Activated naive CD8-positive, alpha-beta T cell treated with anti-CD3 and anti-CD28 coated beads for 36 hours (primary cell): ENCODE measurements around the gene RC3H1. TPM values are rescaled to one million over a fixed set of nuclear protein-coding genes. Genes with fewer than 3 reads are reported as not detected.

Source experiments
- DNase-seq: peaks from one replicate; pipeline ENCODE4 v3.0.0; 2021
- H3K27ac Mint-ChIP-seq: one replicate; pipeline ENCODE4 v1.8.0; 2022; ENCODE audit warnings: mild to moderate bottlenecking, moderate library complexity, mixed read lengths
- H3K27me3 Mint-ChIP-seq: one replicate; pipeline ENCODE4 v1.8.0; 2022; ENCODE audit warnings: mild to moderate bottlenecking, mixed read lengths
- H3K36me3 Mint-ChIP-seq: one replicate; pipeline ENCODE4 v1.8.0; 2021; ENCODE audit warnings: mild to moderate bottlenecking, mixed read lengths
- H3K4me1 Mint-ChIP-seq: one replicate; pipeline ENCODE4 v1.8.0; 2021; ENCODE audit warnings: mixed read lengths
- H3K4me3 Mint-ChIP-seq: one replicate; pipeline ENCODE4 v1.8.0; 2022; ENCODE audit warnings: mild to moderate bottlenecking, moderate library complexity, mixed read lengths
- H3K9me3 Mint-ChIP-seq: one replicate; pipeline ENCODE4 v1.8.0; 2022; ENCODE audit warnings: mixed read lengths
- total RNA-seq, 2 experiments: library from RNA; stranded (reverse); gene quantifications; one replicate each; pipeline ENCODE4 v1.2.3, GENCODE V29; 2021

The RC3H1 gene
- total RNA-seq, 2 experiments from 2014 or later, result 30.4 to 34.3 TPM

DNA sequence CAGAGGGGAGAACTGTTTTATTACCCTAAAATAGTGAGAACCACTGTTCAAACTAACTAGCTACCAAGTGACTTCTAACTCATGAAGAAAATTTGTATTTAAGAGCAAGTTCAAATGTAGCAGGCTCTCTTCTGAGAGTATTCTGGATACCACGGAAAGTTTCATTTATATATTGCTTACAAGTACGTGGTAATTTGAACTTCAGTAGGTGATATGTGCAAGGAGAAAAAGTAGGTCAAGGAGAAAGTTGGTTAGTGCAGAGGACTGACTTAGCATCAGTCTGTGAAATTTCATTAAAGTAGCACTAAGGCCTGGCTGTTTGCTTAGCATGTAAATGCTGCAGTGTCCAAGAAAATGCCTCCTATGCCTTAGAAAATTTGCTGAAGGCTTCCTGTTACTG, 121.7 kb downstream of the RC3H1 start:
- Mint-ChIP-seq H3K4me3 (no peak overlapping the region), H3K4me1 (peaks cover 20% of the 10 kb centered on the region), H3K36me3 (peaks cover 9% of the 10 kb centered on the region), H3K27ac (no peak overlapping the region), H3K9me3 (no peaks in the 10 kb centered on the region), H3K27me3 (no peaks in the 10 kb centered on the region)
- DNase-seq, result no peak

DNA sequence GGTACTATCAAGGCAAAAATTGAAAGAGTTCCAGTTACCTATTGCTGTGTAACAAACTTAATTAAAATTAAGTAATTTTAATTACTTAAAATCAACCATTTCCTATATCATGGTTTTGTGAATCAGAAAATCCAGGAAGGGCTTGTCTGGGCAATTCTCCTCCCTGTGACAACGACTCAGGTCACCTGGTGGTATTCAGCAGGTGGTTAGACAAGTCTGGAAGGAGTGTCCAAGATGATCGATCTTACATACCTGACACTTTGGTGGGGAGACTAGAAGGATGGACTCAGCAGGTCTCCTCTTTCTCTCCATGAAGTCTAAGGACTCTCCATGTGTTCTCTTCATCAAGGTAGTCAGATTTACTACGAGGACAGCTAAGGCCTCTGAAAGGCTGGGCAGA, 128.0 kb downstream of the RC3H1 start:
- Mint-ChIP-seq H3K4me3 (no peak overlapping the region), H3K4me1 (peaks cover 4% of the 10 kb centered on the region), H3K27ac (no peak overlapping the region), H3K36me3 (peaks cover 22% of the 10 kb centered on the region), H3K27me3 (no peaks in the 10 kb centered on the region), H3K9me3 (no peaks in the 10 kb centered on the region)
- DNase-seq, result no peak

DNA sequence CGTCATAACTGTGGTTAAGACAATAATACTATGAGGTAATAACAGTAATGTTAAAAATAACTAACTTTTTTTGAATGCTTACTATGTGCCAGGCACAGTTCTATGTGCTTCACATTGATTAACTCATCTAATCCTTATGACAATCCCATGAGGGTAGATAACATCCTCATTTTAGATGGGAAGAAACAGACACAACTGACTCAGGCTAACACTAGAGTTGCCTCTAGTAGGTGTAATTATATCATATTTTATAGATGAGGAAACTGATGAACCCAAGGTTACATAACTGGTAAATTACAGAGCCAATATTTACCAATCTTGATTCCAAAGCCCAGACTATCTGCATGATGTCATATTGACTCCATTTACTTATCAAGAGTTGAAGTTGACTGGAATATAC, 128.5 kb downstream of the RC3H1 start:
- H3K9me3 Mint-ChIP-seq, result no peaks in the 10 kb centered on the region
- no peak overlapping the region for H3K4me3 Mint-ChIP-seq
- no peak overlapping the region for H3K27ac Mint-ChIP-seq
- H3K36me3 Mint-ChIP-seq, result peaks cover 24% of the 10 kb centered on the region
- H3K4me1 Mint-ChIP-seq, result peaks cover 4% of the 10 kb centered on the region
- H3K27me3 Mint-ChIP-seq, result no peaks in the 10 kb centered on the region
- DNase-seq, result no peak

DNA sequence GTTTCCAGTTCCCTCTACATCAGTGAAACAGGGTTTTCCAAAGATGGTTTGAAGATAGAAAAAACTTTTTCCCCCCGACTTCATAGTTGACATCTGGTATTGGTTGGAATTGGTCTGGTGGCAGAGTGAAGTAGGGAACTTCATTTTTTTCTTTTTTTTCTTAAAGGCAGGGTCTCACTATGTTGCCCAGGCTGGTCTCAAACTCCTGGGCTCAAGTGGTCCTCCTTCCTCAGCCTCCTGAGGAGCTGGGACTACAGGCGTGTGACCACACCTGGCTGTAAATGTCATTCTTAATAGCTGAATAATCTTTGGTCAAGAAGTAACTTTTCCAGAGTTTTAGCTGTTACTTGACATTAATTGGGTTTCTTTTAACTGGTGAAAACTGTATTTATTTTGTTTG, 132.3 kb downstream of the RC3H1 start:
- Mint-ChIP-seq H3K9me3 (no peaks in the 10 kb centered on the region), H3K36me3 (peaks cover 32% of the 10 kb centered on the region), H3K27me3 (no peaks in the 10 kb centered on the region), H3K27ac (no peak overlapping the region), H3K4me1 (peaks cover 19% of the 10 kb centered on the region), H3K4me3 (no peak overlapping the region)
- no peak for DNase-seq

DNA sequence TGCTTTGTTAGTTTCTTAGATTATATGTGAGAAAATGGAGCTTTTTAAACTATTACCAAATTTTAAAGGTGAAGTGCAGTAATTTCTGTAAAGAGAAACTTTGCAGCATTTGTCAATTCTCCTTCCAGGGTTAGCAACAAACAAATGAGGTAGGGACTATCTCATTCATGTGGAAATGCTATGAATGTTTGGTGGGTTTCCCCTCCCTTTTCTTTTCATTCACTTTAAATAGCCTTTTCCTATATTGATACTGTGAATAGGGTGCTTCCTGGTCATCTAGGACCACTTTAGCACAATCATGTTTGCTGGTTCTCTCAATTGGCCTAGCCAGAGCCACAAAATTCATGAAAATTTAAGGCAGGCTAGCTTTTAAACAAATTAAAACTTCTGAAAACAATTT, 133.4 kb downstream of the RC3H1 start:
- H3K27ac Mint-ChIP-seq, result no peak overlapping the region
- no peak overlapping the region for H3K4me3 Mint-ChIP-seq
- H3K9me3 Mint-ChIP-seq, result no peaks in the 10 kb centered on the region
- DNase-seq, result no peak
- no peaks in the 10 kb centered on the region for H3K27me3 Mint-ChIP-seq
- peaks cover 19% of the 10 kb centered on the region for H3K4me1 Mint-ChIP-seq
- peaks cover 30% of the 10 kb centered on the region for H3K36me3 Mint-ChIP-seq

DNA sequence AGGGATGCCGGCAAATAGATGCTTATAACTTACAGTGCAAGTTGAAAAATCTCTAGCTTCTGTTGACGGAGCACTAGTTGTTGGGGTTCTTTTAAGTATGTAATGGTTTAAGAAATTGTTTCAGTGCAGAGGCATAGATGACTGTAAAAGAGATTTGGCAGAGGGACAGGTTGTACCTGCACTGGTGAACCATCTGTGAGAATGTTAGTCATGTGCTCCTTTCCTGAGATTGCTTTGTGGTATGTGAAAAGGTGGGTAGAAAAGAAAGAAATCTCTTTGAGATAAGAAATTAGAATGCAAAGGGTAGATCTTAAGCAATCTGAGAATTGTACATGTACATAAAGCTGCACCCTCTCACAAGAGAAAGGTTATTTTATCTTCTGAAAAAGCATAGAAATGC, 134.5 kb downstream of the RC3H1 start:
- Mint-ChIP-seq H3K27ac (no peak overlapping the region), H3K4me1 (peaks cover 19% of the 10 kb centered on the region), H3K27me3 (no peaks in the 10 kb centered on the region), H3K9me3 (no peaks in the 10 kb centered on the region), H3K4me3 (no peak overlapping the region), H3K36me3 (peaks cover 24% of the 10 kb centered on the region)
- no peak for DNase-seq

DNA sequence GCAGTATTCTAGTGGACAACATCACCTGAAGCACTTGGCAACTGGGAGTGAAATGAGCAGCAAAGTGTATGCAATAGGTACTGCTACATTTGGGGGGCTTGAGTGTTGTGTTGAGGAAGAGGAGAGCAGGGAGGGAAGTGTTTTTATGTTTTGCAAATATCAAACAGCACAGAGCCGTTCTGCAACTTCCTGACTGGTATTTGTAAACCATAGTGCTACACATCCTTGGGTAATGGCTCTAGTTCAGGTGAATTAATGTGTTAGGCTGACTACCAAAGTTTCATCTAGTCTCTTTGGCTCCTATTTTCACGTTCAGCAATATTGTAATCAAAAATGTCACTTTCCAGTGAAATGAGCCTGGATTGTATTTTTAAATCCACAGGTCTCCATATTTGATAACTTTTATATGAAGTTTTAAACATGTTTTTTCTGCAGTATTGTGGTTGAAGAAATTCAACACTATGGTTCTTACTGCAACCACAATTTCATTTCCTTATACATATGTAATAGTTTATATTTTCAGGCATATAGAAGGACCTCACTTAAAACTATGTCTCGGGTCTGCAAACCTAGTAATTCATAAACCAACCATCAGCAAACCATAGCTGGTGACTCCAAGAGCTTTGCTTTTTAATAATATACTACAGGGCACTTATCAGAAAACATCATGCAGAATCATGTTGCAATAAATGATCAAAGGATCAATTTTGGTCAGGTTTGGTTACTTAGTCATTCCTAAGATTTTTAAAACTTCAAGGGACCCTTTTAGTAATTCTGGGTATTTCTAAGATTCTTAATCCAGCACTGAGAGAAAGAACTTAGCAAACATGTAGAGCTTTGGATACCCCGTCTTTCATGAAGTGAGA, 135.2 kb downstream of the RC3H1 start:
- no peak for DNase-seq
- Mint-ChIP-seq H3K27ac (no peak overlapping the region), H3K4me1 (peaks cover 17% of the 10 kb centered on the region), H3K36me3 (peaks cover 22% of the 10 kb centered on the region), H3K4me3 (no peak overlapping the region), H3K27me3 (no peaks in the 10 kb centered on the region), H3K9me3 (no peaks in the 10 kb centered on the region)

DNA sequence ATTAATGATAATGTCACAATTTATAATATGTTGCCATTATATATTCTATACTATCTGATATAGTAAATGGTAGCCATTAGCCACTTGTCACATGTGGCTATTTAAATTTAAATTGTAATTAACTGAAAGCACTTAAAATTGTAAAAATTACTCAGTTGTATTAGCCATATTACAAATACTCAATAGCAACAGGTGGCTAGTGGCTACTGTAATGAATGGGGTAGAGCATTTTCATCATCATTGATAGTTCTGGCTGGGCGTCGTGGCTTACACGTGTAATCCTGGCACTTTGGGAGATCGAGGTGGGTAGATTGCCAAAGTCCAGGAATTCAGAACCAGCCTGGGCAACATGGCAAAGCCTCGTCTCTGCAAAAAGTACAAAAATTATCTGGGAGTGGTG, 137.5 kb downstream of the RC3H1 start:
- H3K9me3 Mint-ChIP-seq, result no peaks in the 10 kb centered on the region
- H3K36me3 Mint-ChIP-seq, result peaks cover 19% of the 10 kb centered on the region
- no peak for DNase-seq
- H3K27ac Mint-ChIP-seq, result no peak overlapping the region
- no peak overlapping the region for H3K4me3 Mint-ChIP-seq
- peaks cover 17% of the 10 kb centered on the region for H3K4me1 Mint-ChIP-seq
- H3K27me3 Mint-ChIP-seq, result no peaks in the 10 kb centered on the region

Other genes with a start within 250 kb of the RC3H1 start
- 10 to 100 TPM; 47.0 to 48.1 TPM for gene DARS2, start 197.7 kb downstream of the RC3H1 start, total RNA-seq
- 10 to 100 TPM; 30.7 to 34.2 TPM for gene CENPL, start 197.5 kb downstream of the RC3H1 start, total RNA-seq
- 1,000 to 10,000 TPM; 1,009 to 1,039 TPM for gene GAS5, start 154.4 kb downstream of the RC3H1 start, total RNA-seq
- 1 to 10 TPM; 7.3 to 8.0 TPM for gene ZBTB37, start 154.0 kb downstream of the RC3H1 start, total RNA-seq
- not detected for gene SERPINC1, start 105.0 kb downstream of the RC3H1 start, total RNA-seq
- 10 to 100 TPM; 20.2 to 22.6 TPM for gene RABGAP1L, start 137.2 kb upstream of the RC3H1 start, total RNA-seq